Measurements from ENCODE around the gene NEMP2.

Gene NEMP2

GRCh38 chr2:190458352-190459107, 76.0 kb downstream of the NEMP2 start:
- no peak overlapping the region for H3K9ac ChIP-seq
- H3K27ac ChIP-seq = peak overlapping the region; percentile 90
- no peak for TF ChIP-seq CTCF (IDR thresholded peaks at IDR 0.05)
- peak overlapping the region; percentile 39 for H2AFZ ChIP-seq
- H3K27me3 ChIP-seq (ENCODE audit: control insufficient read depth, insufficient read depth, low read length) = no peaks in the 10 kb centered on the region
- H3K4me3 ChIP-seq (ENCODE audit: low read depth, low read length) = no peak overlapping the region
- peak overlapping the region; percentile 36 for H3K4me2 ChIP-seq (ENCODE audit: low read length)
- H3K9me3 ChIP-seq (ENCODE audit: control insufficient read depth, low read length) = no peaks in the 10 kb centered on the region
- peaks cover 49% of the 10 kb centered on the region for H3K79me2 ChIP-seq
- peaks cover 44% of the 10 kb centered on the region for H3K4me1 ChIP-seq
- no peaks in the 10 kb centered on the region for H3K36me3 ChIP-seq (ENCODE audit: control insufficient read depth, insufficient read depth, low read length)

- TF ChIP-seq CTCF (IDR thresholded peaks at IDR 0.05) = no peak
- no peak overlapping the region for H3K9ac ChIP-seq
- H3K4me2 ChIP-seq (ENCODE audit: low read length) = no peak overlapping the region
- H3K4me3 ChIP-seq (ENCODE audit: low read depth, low read length) = no peak overlapping the region
- H3K79me2 ChIP-seq = peaks cover 43% of the 10 kb centered on the region
- H3K27ac ChIP-seq = peak overlapping the region; percentile 90
- H3K4me1 ChIP-seq = peaks cover 42% of the 10 kb centered on the region
- H2AFZ ChIP-seq = no peak overlapping the region
- H3K27me3 ChIP-seq (ENCODE audit: control insufficient read depth, insufficient read depth, low read length) = no peaks in the 10 kb centered on the region
- H3K9me3 ChIP-seq (ENCODE audit: control insufficient read depth, low read length) = no peaks in the 10 kb centered on the region
- no peaks in the 10 kb centered on the region for H3K36me3 ChIP-seq (ENCODE audit: control insufficient read depth, insufficient read depth, low read length)
Observed at GRCh38 chr2:190457256-190457655, 77.3 kb downstream of the NEMP2 start.

- Histone ChIP-seq H3K4me3 (ENCODE audit: low read depth, low read length) (no peak overlapping the region), H3K36me3 (ENCODE audit: control insufficient read depth, insufficient read depth, low read length) (no peaks in the 10 kb centered on the region), H2AFZ (no peak overlapping the region), H3K27ac (peak overlapping the region; percentile 24), H3K79me2 (peaks cover 39% of the 10 kb centered on the region), H3K4me2 (ENCODE audit: low read length) (no peak overlapping the region), H3K9me3 (ENCODE audit: control insufficient read depth, low read length) (no peaks in the 10 kb centered on the region), H3K27me3 (ENCODE audit: control insufficient read depth, insufficient read depth, low read length) (no peaks in the 10 kb centered on the region), H3K4me1 (peaks cover 41% of the 10 kb centered on the region), H3K9ac (no peak overlapping the region)
- TF ChIP-seq CTCF (IDR thresholded peaks at IDR 0.05) = no peak
Observed at GRCh38 chr2:190456833-190457232, 77.7 kb downstream of the NEMP2 start.

- Histone ChIP-seq H3K4me2 (ENCODE audit: low read length) (no peak overlapping the region), H3K9me3 (ENCODE audit: control insufficient read depth, low read length) (no peaks in the 10 kb centered on the region), H3K27me3 (ENCODE audit: control insufficient read depth, insufficient read depth, low read length) (no peaks in the 10 kb centered on the region), H3K9ac (no peak overlapping the region), H3K27ac (no peak overlapping the region), H2AFZ (no peak overlapping the region), H3K4me1 (peaks cover 33% of the 10 kb centered on the region), H3K36me3 (ENCODE audit: control insufficient read depth, insufficient read depth, low read length) (no peaks in the 10 kb centered on the region), H3K4me3 (ENCODE audit: low read depth, low read length) (no peak overlapping the region), H3K79me2 (peaks cover 35% of the 10 kb centered on the region)
- no peak for TF ChIP-seq CTCF (IDR thresholded peaks at IDR 0.05)
Observed at GRCh38 chr2:190455358-190456095, 79.0 kb downstream of the NEMP2 start.

Measured in parathyroid adenoma (tissue), 2 donors.